ENCODE data around the gene DNM1. TPM values are rescaled to one million over a fixed set of nuclear protein-coding genes. Genes with fewer than 3 reads are reported as not detected.

DNM1 gene
- total RNA-seq, 2 experiments from 2014 or later: 0.63 to 1.1 TPM

GRCh38 chr9:128163523-128164306 lies 39.5 kb upstream of the DNM1 start:
- CTCF ChIA-PET: no interaction called here
- Mint-ChIP-seq H3K4me3 (no peak overlapping the region), H3K36me3 (peaks cover 23% of the 10 kb centered on the region), H3K4me1 (ENCODE audit: low read depth) (peaks cover 24% of the 10 kb centered on the region), H3K27me3 (no peaks in the 10 kb centered on the region), H3K9me3 (no peaks in the 10 kb centered on the region), H3K27ac (no peak overlapping the region)
- DNase-seq: no peak
- POLR2A ChIA-PET: no interaction called here
- intact Hi-C loops (cut with micrococcal nuclease): no loop called here

DNA sequence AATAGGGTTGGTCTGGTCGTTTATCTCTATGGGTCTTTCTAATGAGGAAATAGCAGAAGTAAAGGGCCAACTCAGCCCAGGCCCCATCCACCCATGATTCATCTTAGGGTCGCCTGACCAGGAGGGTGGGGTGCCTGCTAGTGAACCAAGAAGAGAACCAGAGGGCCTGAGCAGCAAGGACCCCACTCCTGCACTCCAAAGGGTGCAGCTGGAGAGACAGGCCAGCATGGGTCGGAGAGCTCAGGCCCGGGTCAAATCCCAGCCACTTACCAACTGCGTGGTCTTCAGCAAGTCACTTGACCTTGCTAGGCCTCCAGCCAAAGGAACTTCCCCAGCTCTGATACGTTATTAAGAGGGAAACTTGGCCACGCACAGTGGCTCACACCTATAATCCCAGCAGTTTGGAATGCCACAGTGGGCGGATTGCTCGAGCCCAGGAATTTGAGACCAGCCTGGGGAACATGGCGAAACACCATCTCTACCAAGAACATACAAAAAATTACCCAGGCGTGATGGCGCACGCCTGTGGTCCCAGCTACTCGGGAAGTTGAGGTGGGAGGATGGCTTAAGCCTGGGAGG lies 38.8 kb upstream of the DNM1 start:
- CTCF ChIA-PET: interaction anchor here (0.7 kb wide), 1 partner anchor 13 kb away, joined by 3 read pairs; no protein-coding TSS in a partner anchor
- no peak overlapping the region for H3K4me3 Mint-ChIP-seq
- intact Hi-C loops (cut with micrococcal nuclease): no loop called here
- no peaks in the 10 kb centered on the region for H3K9me3 Mint-ChIP-seq
- peaks cover 22% of the 10 kb centered on the region for H3K4me1 Mint-ChIP-seq (ENCODE audit: low read depth)
- H3K27ac Mint-ChIP-seq: no peak overlapping the region
- peaks cover 26% of the 10 kb centered on the region for H3K36me3 Mint-ChIP-seq
- POLR2A ChIA-PET: no interaction called here
- no peaks in the 10 kb centered on the region for H3K27me3 Mint-ChIP-seq
- DNase-seq: no peak

DNA sequence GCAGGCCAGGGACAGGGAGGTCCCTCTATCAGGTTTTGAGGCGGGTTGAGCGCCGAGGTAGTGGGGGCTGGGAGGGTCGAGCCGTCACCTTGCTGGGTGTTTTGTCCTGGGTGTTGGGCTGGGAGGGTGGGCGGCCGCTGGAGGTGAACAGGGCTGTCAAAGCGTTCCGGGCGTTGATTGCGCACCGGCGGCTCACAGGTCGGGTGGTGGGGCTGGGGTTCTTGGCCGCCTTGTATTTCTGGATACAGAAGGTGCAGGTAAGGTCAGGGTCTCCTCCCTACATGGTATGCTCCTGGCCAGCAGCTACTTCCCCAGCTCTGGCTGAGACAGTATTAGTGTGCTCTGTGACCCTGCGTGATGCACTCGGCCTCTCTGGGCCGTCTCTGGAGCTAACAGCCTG lies 37.0 kb upstream of the DNM1 start:
- intact Hi-C loops (cut with micrococcal nuclease): no loop called here
- Mint-ChIP-seq H3K27me3 (no peaks in the 10 kb centered on the region), H3K4me3 (no peak overlapping the region), H3K27ac (no peak overlapping the region), H3K4me1 (ENCODE audit: low read depth) (peaks cover 14% of the 10 kb centered on the region), H3K9me3 (no peaks in the 10 kb centered on the region), H3K36me3 (peaks cover 26% of the 10 kb centered on the region)
- no peak for DNase-seq
- ChIA-PET POLR2A (interaction anchor here (0.6 kb wide), 1 partner anchor 76 kb away, joined by 3 read pairs; no protein-coding TSS in a partner anchor), CTCF (interaction anchor here (1.8 kb wide), 1 partner anchor 18 kb away, joined by 6 read pairs; no protein-coding TSS in a partner anchor)

DNA sequence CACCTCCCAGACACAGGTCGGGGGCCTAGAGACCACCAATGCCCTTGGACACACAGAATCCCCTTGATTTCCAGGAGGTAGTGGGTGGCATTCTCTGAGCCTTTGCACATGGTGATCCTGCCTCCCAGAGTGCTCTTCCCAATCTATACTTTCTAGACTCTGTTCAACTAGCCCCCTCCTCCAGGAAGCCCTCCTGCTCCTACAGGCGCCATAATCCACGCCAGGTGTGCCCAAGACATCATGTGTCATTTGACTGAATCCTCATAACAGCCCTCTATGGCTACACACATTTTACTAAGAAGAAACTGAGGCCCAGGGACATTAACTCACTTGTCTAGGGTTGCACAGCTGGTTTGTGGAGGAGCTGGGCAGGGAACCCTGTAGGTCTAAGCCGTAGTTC lies 36.0 kb upstream of the DNM1 start:
- peaks cover 6% of the 10 kb centered on the region for H3K4me1 Mint-ChIP-seq (ENCODE audit: low read depth)
- H3K27me3 Mint-ChIP-seq: no peaks in the 10 kb centered on the region
- DNase-seq: no peak
- no peak overlapping the region for H3K4me3 Mint-ChIP-seq
- H3K9me3 Mint-ChIP-seq: no peaks in the 10 kb centered on the region
- H3K36me3 Mint-ChIP-seq: peaks cover 22% of the 10 kb centered on the region
- ChIA-PET POLR2A (no interaction called here), CTCF (interaction anchor here (1.8 kb wide), 1 partner anchor 17 kb away, joined by 6 read pairs; no protein-coding TSS in a partner anchor)
- intact Hi-C loops (cut with micrococcal nuclease): no loop called here
- H3K27ac Mint-ChIP-seq: no peak overlapping the region

- no peak for DNase-seq
- Mint-ChIP-seq H3K27ac (no peak overlapping the region), H3K9me3 (no peaks in the 10 kb centered on the region), H3K4me1 (ENCODE audit: low read depth) (no peaks in the 10 kb centered on the region), H3K4me3 (no peak overlapping the region), H3K27me3 (no peaks in the 10 kb centered on the region), H3K36me3 (peaks cover 16% of the 10 kb centered on the region)
- intact Hi-C loops (cut with micrococcal nuclease): no loop called here
- ChIA-PET CTCF (no interaction called here), POLR2A (no interaction called here)
These were observed 34.4 kb upstream of the DNM1 start for GRCh38 chr9:128168731-128169308.

GRCh38 chr9:128169492-128169891 lies 33.7 kb upstream of the DNM1 start:
- no peaks in the 10 kb centered on the region for H3K4me1 Mint-ChIP-seq (ENCODE audit: low read depth)
- no peak for DNase-seq
- no peaks in the 10 kb centered on the region for H3K9me3 Mint-ChIP-seq
- no peak overlapping the region for H3K27ac Mint-ChIP-seq
- peaks cover 16% of the 10 kb centered on the region for H3K36me3 Mint-ChIP-seq
- CTCF ChIA-PET: no interaction called here
- H3K27me3 Mint-ChIP-seq: no peaks in the 10 kb centered on the region
- POLR2A ChIA-PET: no interaction called here
- intact Hi-C loops (cut with micrococcal nuclease): no loop called here
- H3K4me3 Mint-ChIP-seq: no peak overlapping the region

DNA sequence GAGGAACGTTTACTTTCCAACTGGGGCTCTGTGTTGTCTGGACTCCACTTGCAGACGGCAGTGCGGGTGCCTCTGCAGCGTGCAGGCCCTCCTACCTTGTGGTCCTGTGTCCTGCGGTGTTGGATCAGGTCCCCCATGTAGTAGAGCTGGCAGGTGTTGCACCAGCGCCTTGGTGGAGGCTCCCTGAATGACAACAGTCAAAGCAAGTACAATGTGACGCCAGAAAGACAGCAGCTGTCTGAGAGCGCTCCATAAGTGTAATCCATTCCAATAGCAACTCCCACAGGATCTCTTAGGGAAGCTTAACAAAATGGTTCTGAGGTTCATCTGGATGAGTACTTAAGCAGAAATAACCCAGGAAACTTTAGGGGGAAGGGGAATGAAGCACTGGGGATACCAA lies 33.3 kb upstream of the DNM1 start:
- ChIA-PET CTCF (interaction anchor here (1.3 kb wide), 1 partner anchor 21 kb away, joined by 3 read pairs; no protein-coding TSS in a partner anchor), POLR2A (no interaction called here)
- Mint-ChIP-seq H3K9me3 (no peaks in the 10 kb centered on the region), H3K4me1 (ENCODE audit: low read depth) (no peaks in the 10 kb centered on the region), H3K36me3 (peaks cover 18% of the 10 kb centered on the region), H3K27me3 (no peaks in the 10 kb centered on the region), H3K27ac (no peak overlapping the region), H3K4me3 (no peak overlapping the region)
- no peak for DNase-seq
- intact Hi-C loops (cut with micrococcal nuclease): no loop called here

DNA sequence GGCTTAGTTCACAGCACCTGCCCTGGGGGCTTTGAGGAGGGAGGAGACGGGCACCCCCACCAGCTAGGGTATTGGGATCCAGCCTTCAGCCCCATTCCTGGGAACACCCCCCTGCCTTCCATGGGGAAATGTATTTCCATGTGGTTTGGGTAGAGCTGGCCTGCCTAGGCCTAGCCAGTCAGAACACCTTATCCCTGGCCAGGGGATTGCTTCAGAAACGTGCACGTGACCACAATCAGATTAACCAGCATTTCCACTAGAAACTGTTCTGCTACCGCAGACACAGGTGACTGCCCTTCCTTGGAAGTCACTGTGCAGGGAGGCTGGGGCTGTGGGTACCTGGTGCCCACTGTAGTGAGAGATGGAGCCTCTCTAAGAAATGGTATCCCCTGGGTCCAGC lies 29.1 kb upstream of the DNM1 start:
- Mint-ChIP-seq H3K27ac (no peak overlapping the region), H3K9me3 (peaks cover 2% of the 10 kb centered on the region), H3K4me3 (no peak overlapping the region), H3K4me1 (ENCODE audit: low read depth) (no peaks in the 10 kb centered on the region), H3K36me3 (peaks cover 19% of the 10 kb centered on the region), H3K27me3 (no peaks in the 10 kb centered on the region)
- no peak for DNase-seq
- intact Hi-C loops (cut with micrococcal nuclease): no loop called here
- CTCF ChIA-PET: interaction anchor here (1.2 to 1.5 kb wide), 2 partner anchors 12 to 56 kb away, joined by 3 to 4 read pairs; no protein-coding TSS in a partner anchor
- POLR2A ChIA-PET: no interaction called here

GRCh38 chr9:128175102-128175563 lies 28.0 kb upstream of the DNM1 start:
- H3K27ac Mint-ChIP-seq: no peak overlapping the region
- intact Hi-C loops (cut with micrococcal nuclease): no loop called here
- peaks cover 3% of the 10 kb centered on the region for H3K9me3 Mint-ChIP-seq
- DNase-seq: no peak
- H3K36me3 Mint-ChIP-seq: peaks cover 29% of the 10 kb centered on the region
- ChIA-PET POLR2A (no interaction called here), CTCF (interaction anchor here (1.2 to 1.5 kb wide), 4 partner anchors 9 to 58 kb away, joined by 3 to 5 read pairs (median 4); partner anchors contain the start of gene CIZ1)
- H3K27me3 Mint-ChIP-seq: no peaks in the 10 kb centered on the region
- no peak overlapping the region for H3K4me3 Mint-ChIP-seq
- H3K4me1 Mint-ChIP-seq (ENCODE audit: low read depth): no peaks in the 10 kb centered on the region

GRCh38 chr9:128175726-128176125 lies 27.5 kb upstream of the DNM1 start:
- Mint-ChIP-seq H3K27ac (no peak overlapping the region), H3K27me3 (no peaks in the 10 kb centered on the region), H3K36me3 (peaks cover 32% of the 10 kb centered on the region), H3K9me3 (peaks cover 3% of the 10 kb centered on the region), H3K4me3 (no peak overlapping the region), H3K4me1 (ENCODE audit: low read depth) (no peaks in the 10 kb centered on the region)
- intact Hi-C loops (cut with micrococcal nuclease): no loop called here
- POLR2A ChIA-PET: no interaction called here
- CTCF ChIA-PET: interaction anchor here (1.3 to 1.5 kb wide), 3 partner anchors 8 to 58 kb away, joined by 3 to 5 read pairs (median 4); partner anchors contain the start of gene CIZ1
- DNase-seq: no peak

- POLR2A ChIA-PET: no interaction called here
- peaks cover 3% of the 10 kb centered on the region for H3K9me3 Mint-ChIP-seq
- H3K27me3 Mint-ChIP-seq: no peaks in the 10 kb centered on the region
- H3K4me1 Mint-ChIP-seq (ENCODE audit: low read depth): peaks cover 4% of the 10 kb centered on the region
- peaks cover 43% of the 10 kb centered on the region for H3K36me3 Mint-ChIP-seq
- intact Hi-C loops (cut with micrococcal nuclease): no loop called here
- DNase-seq: no peak
- CTCF ChIA-PET: no interaction called here
- H3K4me3 Mint-ChIP-seq: no peak overlapping the region
- no peak overlapping the region for H3K27ac Mint-ChIP-seq
These were observed 24.3 kb upstream of the DNM1 start for GRCh38 chr9:128178806-128179431.

GRCh38 chr9:128180001-128180400 lies 23.2 kb upstream of the DNM1 start:
- Mint-ChIP-seq H3K27me3 (no peaks in the 10 kb centered on the region), H3K4me1 (ENCODE audit: low read depth) (peaks cover 7% of the 10 kb centered on the region), H3K27ac (no peak overlapping the region), H3K4me3 (no peak overlapping the region), H3K36me3 (peaks cover 43% of the 10 kb centered on the region), H3K9me3 (peaks cover 3% of the 10 kb centered on the region)
- no peak for DNase-seq
- intact Hi-C loops (cut with micrococcal nuclease): no loop called here
- ChIA-PET CTCF (interaction anchor here (1.3 kb wide), 1 partner anchor 10 kb away, joined by 4 read pairs; no protein-coding TSS in a partner anchor), POLR2A (no interaction called here)

Measured in activated CD4-positive, alpha-beta memory T cell treated with anti-CD3 and anti-CD28 coated beads for 36 hours (primary cell).